Measurements from ENCODE around the gene EFHD2.

EFHD2 gene

DNA sequence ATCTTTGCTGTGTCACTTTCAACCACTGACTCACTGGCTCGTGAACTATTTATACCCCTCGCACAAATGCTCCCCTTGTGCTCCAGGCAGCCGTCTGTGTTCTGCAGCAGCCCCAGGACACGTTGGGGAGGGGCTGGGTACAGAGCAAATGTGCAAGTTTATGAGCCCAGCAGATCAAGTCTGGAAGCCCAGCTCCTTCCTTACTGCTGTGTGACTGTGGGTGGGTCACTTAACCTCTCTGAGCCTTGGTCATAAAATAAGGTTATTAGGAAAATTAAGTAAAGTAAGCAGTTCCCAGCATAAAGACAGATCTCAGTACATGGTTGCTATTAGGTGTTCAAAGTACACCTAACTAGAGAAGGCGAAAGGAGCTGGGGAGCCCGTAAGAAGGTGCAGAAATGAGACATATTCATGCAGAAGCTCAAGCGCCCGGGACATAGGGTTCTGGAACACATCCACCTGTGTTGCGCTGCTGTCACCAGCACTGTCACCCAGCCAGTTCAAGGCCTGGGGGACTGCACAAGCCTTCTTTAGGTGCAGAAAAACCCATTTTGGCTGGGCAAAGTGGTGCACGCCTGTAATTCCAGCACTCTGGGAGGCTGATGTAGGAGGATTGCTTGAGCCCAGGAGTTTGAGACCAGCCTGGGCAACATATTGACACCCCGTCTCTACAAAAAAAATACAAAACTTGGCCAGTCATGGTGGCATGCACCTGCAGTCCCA lies 13.8 kb downstream of the EFHD2 start:
- no peak overlapping the region for H3K4me3 ChIP-seq (ENCODE audit: low read length)
- no peak for DNase-seq (ENCODE audit: low read depth)
- TF ChIP-seq, protein P1, sequence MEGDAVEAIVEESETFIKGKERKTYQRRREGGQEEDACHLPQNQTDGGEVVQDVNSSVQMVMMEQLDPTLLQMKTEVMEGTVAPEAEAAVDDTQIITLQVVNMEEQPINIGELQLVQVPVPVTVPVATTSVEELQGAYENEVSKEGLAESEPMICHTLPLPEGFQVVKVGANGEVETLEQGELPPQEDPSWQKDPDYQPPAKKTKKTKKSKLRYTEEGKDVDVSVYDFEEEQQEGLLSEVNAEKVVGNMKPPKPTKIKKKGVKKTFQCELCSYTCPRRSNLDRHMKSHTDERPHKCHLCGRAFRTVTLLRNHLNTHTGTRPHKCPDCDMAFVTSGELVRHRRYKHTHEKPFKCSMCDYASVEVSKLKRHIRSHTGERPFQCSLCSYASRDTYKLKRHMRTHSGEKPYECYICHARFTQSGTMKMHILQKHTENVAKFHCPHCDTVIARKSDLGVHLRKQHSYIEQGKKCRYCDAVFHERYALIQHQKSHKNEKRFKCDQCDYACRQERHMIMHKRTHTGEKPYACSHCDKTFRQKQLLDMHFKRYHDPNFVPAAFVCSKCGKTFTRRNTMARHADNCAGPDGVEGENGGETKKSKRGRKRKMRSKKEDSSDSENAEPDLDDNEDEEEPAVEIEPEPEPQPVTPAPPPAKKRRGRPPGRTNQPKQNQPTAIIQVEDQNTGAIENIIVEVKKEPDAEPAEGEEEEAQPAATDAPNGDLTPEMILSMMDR (IDR thresholded peaks at IDR 0.05; ENCODE audit: insufficient read depth, low read depth, low read length, missing control alignments): no peak

DNA sequence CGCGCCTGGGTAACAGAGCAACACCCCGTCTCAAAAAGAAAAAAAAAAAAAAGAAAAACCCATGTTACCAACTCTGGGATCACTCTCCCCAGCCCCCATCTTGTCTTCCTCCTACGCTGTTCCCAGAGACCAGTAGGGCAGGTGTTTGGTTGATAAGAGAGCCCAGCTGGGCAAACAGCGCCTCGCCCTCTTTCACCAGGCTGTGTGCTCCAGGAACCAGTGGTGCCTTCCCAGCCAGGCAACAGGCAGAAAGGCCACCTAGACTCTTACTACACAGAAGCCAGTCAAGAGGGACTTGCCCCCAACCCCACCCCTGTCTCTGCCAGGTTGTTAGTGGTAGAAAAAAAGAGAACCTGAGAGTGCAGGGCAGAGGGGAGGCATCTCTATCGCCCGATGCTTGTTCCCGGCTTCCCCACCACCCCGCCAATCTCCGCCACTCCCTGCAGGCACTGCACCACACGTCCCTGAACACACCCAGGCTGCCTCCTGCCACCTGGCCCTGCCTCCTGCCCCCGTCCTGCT lies 14.5 kb downstream of the EFHD2 start:
- H3K4me3 ChIP-seq (ENCODE audit: low read length): no peak overlapping the region
- DNase-seq (ENCODE audit: low read depth): no peak
- TF ChIP-seq, protein P1 (IDR thresholded peaks at IDR 0.05; ENCODE audit: insufficient read depth, low read depth, low read length, missing control alignments): no peak

DNA sequence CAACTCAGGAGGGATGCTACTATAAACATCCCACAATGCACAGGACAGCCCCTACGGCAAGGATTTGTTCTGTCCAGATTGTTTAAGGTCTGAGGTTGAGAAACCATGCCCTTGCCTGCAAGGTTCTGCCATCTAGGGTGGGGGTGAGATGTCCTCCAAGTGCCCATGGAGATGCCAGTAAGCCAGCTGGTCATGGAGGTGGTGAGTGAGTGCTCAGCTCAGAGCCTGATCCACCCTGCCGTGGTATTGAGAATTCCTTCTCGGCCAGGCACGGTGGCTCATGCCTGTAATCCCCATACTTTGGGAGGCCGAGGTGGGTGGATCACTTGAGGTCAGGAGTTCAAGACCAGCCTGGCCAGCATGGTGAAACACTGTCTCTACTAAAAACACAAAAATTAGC lies 15.3 kb downstream of the EFHD2 start:
- TF ChIP-seq, protein P1 (IDR thresholded peaks at IDR 0.05; ENCODE audit: insufficient read depth, low read depth, low read length, missing control alignments): no peak
- no peak overlapping the region for H3K4me3 ChIP-seq (ENCODE audit: low read length)
- DNase-seq (ENCODE audit: low read depth): no peak

DNA sequence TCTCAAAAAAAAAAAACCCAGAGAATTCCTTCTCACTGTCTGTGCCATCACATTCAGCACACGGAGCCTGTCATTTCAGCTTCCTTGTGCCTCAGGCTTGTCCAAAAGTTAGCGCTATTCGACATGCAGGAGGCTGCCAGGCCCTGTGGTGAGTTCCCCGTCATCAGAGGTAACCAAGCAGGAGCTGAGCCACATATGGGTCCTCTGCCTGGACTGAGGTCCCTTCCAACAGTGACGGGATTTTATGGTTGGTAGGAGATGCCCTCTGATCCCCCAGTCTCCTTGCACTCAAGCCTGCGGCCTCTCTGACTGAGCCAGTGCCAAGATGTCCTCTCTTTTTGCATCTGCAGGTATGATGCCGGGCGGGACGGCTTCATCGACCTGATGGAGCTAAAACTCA lies 15.8 kb downstream of the EFHD2 start:
- TF ChIP-seq, protein P1 (IDR thresholded peaks at IDR 0.05; ENCODE audit: insufficient read depth, low read depth, low read length, missing control alignments): no peak
- DNase-seq (ENCODE audit: low read depth): no peak
- no peak overlapping the region for H3K4me3 ChIP-seq (ENCODE audit: low read length)

DNA sequence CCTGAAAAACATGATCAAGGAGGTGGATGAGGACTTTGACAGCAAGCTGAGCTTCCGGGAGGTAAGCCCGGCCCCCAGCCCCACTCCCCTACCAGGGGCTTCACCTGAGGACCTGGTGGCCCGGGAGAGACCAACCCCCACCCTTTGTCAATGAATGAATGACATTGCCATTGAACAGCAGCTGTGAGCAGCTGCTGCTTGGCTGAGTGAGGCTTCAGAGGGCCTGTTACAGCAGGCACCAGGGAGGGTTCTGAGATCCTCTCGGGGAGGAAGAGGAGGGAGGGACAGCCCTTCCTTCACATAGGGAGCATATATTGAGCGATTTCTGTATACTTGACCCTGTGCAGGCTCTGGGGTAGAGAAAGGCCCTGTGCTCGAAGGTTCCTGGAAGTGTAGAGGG lies 16.3 kb downstream of the EFHD2 start:
- TF ChIP-seq, protein P1 (IDR thresholded peaks at IDR 0.05; ENCODE audit: insufficient read depth, low read depth, low read length, missing control alignments): no peak

DNA sequence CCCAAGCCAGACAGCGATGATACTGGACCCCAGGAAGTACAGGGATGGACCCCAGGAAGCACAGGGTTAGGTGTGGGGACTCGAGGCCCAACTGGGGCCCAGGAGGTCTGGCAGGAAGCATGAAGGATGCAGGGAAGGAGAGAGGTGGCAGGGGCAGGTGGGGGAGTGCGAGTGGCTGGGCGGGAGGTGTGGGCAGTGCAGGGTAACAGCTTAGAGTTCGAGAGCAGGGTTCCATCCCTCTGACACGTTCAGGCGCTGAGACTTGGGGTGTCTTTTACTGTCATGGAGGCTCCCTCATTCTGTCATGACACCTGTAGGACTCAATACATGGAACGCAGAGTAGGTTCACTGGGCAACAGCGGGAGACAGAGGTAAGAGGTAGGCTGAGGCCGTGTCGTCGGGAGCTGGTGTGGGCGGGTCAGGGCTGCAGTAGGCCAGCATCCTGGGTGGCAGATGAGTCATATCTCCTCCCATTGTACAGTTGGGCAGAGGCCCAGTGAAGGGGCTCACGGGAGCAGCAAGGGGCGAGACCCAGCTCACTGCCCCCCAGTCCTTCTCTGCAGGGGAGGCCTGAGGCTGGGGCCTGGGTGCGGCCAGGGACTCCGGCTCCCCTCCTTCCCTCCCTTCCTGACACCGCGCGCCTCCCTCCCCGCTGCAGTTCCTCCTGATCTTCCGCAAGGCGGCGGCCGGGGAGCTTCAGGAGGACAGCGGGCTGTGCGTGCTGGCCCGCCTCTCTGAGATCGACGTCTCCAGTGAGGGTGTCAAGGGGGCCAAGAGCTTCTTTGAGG lies 17.0 kb downstream of the EFHD2 start:
- H3K4me3 ChIP-seq (ENCODE audit: low read length): no peak overlapping the region
- TF ChIP-seq, protein P1 (IDR thresholded peaks at IDR 0.05; ENCODE audit: insufficient read depth, low read depth, low read length, missing control alignments): no peak
- DNase-seq (ENCODE audit: low read depth): peak; percentile 27

More for the DNA sequence above, 16.3 kb downstream of the EFHD2 start:
- no peak overlapping the region for H3K4me3 ChIP-seq (ENCODE audit: low read length)
- DNase-seq (ENCODE audit: low read depth): no peak

All from epithelial cell of esophagus (primary cell).